ENCODE measurements around the gene GRSF1.

GRSF1 gene

GRCh38 chr4:70873216-70873615 lies 33.5 kb upstream of the GRSF1 start:
- no peak for DNase-seq
- H3K4me3 ChIP-seq (ENCODE audit: low read depth, low read length): no peak overlapping the region
- no peaks in the 10 kb centered on the region for H3K9me3 ChIP-seq (ENCODE audit: severe bottlenecking)
- TF ChIP-seq CTCF (IDR thresholded peaks at IDR 0.05; ENCODE audit: low read depth, low read length): no peak
- no peak overlapping the region for H3K27ac ChIP-seq
- no peaks in the 10 kb centered on the region for H3K36me3 ChIP-seq
- H3K27me3 ChIP-seq (ENCODE audit: insufficient read depth, low read depth, severe bottlenecking): no peaks in the 10 kb centered on the region

- Histone ChIP-seq H3K4me3 (ENCODE audit: low read depth, low read length) (no peak overlapping the region), H3K9me3 (ENCODE audit: severe bottlenecking) (no peaks in the 10 kb centered on the region), H3K36me3 (no peaks in the 10 kb centered on the region), H3K27me3 (ENCODE audit: insufficient read depth, low read depth, severe bottlenecking) (no peaks in the 10 kb centered on the region), H3K27ac (no peak overlapping the region)
- no peak for TF ChIP-seq CTCF (IDR thresholded peaks at IDR 0.05; ENCODE audit: low read depth, low read length)
- DNase-seq: no peak
Measured at GRCh38 chr4:70868778-70869177, 29.1 kb upstream of the GRSF1 start.

- Histone ChIP-seq H3K27ac (no peak overlapping the region), H3K4me3 (ENCODE audit: low read depth, low read length) (no peak overlapping the region), H3K36me3 (no peaks in the 10 kb centered on the region), H3K27me3 (ENCODE audit: insufficient read depth, low read depth, severe bottlenecking) (no peaks in the 10 kb centered on the region), H3K9me3 (ENCODE audit: severe bottlenecking) (no peaks in the 10 kb centered on the region)
- no peak for DNase-seq
- no peak for TF ChIP-seq CTCF (IDR thresholded peaks at IDR 0.05; ENCODE audit: low read depth, low read length)
Measured at GRCh38 chr4:70863099-70863790, 23.6 kb upstream of the GRSF1 start.

GRCh38 chr4:70859066-70859465 lies 19.4 kb upstream of the GRSF1 start:
- Histone ChIP-seq H3K27ac (no peak overlapping the region), H3K9me3 (ENCODE audit: severe bottlenecking) (no peaks in the 10 kb centered on the region), H3K36me3 (no peaks in the 10 kb centered on the region), H3K4me3 (ENCODE audit: low read depth, low read length) (no peak overlapping the region), H3K27me3 (ENCODE audit: insufficient read depth, low read depth, severe bottlenecking) (no peaks in the 10 kb centered on the region)
- no peak for TF ChIP-seq CTCF (IDR thresholded peaks at IDR 0.05; ENCODE audit: low read depth, low read length)
- DNase-seq: no peak

GRCh38 chr4:70858454-70858853 lies 18.8 kb upstream of the GRSF1 start:
- no peak for TF ChIP-seq CTCF (IDR thresholded peaks at IDR 0.05; ENCODE audit: low read depth, low read length)
- Histone ChIP-seq H3K9me3 (ENCODE audit: severe bottlenecking) (no peaks in the 10 kb centered on the region), H3K4me3 (ENCODE audit: low read depth, low read length) (no peak overlapping the region)

GRCh38 chr4:70855464-70855863 lies 15.8 kb upstream of the GRSF1 start:
- no peak for TF ChIP-seq CTCF (IDR thresholded peaks at IDR 0.05; ENCODE audit: low read depth, low read length)
- Histone ChIP-seq H3K9me3 (ENCODE audit: severe bottlenecking) (no peaks in the 10 kb centered on the region), H3K4me3 (ENCODE audit: low read depth, low read length) (no peak overlapping the region), H3K27ac (no peak overlapping the region), H3K27me3 (ENCODE audit: insufficient read depth, low read depth, severe bottlenecking) (no peaks in the 10 kb centered on the region), H3K36me3 (no peaks in the 10 kb centered on the region)
- DNase-seq: no peak

More at GRCh38 chr4:70858454-70858853, 18.8 kb upstream of the GRSF1 start:
- H3K36me3 ChIP-seq: no peaks in the 10 kb centered on the region
- H3K27me3 ChIP-seq (ENCODE audit: insufficient read depth, low read depth, severe bottlenecking): no peaks in the 10 kb centered on the region
- DNase-seq: no peak
- no peak overlapping the region for H3K27ac ChIP-seq
